ENCODE results near the gene RNF126. TPM values are rescaled to one million over a fixed set of nuclear protein-coding genes. Genes with fewer than 3 reads are reported as not detected.

RNF126 gene
- polyA plus RNA-seq, 1 donor from 2014 or later: 33.7 TPM

- H3K36me3 ChIP-seq (ENCODE audit: insufficient read depth, low read length): no peaks in the 10 kb centered on the region
- H3K4me2 ChIP-seq (ENCODE audit: low read length): no peak overlapping the region
- H4K20me1 ChIP-seq (ENCODE audit: insufficient read depth): no peaks in the 10 kb centered on the region
- no peak overlapping the region for H3K27ac ChIP-seq (ENCODE audit: low read length)
- H3K79me2 ChIP-seq (replicated peaks; ENCODE audit: insufficient read depth, low read length): no peaks in the 10 kb centered on the region
- H3K9me3 ChIP-seq (ENCODE audit: low read length): no peaks in the 10 kb centered on the region
- TF ChIP-seq EP300 (conservative IDR thresholded peaks at IDR 0.05; ENCODE audit: poor library complexity, severe bottlenecking): no peak
- TF ChIP-seq EZH2 (IDR thresholded peaks at IDR 0.05; ENCODE audit: borderline replicate concordance, insufficient read depth, low read length, poor library complexity, severe bottlenecking): no peak
- no peak for TF ChIP-seq CTCF (IDR thresholded peaks at IDR 0.05; ENCODE audit: poor library complexity, severe bottlenecking)
- TF ChIP-seq REST (IDR thresholded peaks at IDR 0.05; ENCODE audit: borderline replicate concordance): no peak
- no peak overlapping the region for H3K9ac ChIP-seq (ENCODE audit: low read length)
- H3K27me3 ChIP-seq (ENCODE audit: insufficient read depth, low read depth, low read length): no peaks in the 10 kb centered on the region
- no peaks in the 10 kb centered on the region for H3K9me2 ChIP-seq (ENCODE audit: insufficient read depth, low read length)
- no peak overlapping the region for H3K4me3 ChIP-seq (ENCODE audit: low read length)
- H3F3A ChIP-seq (ENCODE audit: insufficient read depth, low read length, poor library complexity, severe bottlenecking): no peaks in the 10 kb centered on the region
- H2AFZ ChIP-seq (ENCODE audit: low read depth, low read length): no peak overlapping the region
Measured at GRCh38 chr19:646779-647565, 16.0 kb downstream of the RNF126 start.

- H3F3A ChIP-seq (ENCODE audit: insufficient read depth, low read length, poor library complexity, severe bottlenecking): no peaks in the 10 kb centered on the region
- H3K27me3 ChIP-seq (ENCODE audit: insufficient read depth, low read depth, low read length): no peaks in the 10 kb centered on the region
- no peaks in the 10 kb centered on the region for H3K36me3 ChIP-seq (ENCODE audit: insufficient read depth, low read length)
- no peak overlapping the region for H3K27ac ChIP-seq (ENCODE audit: low read length)
- no peaks in the 10 kb centered on the region for H3K9me2 ChIP-seq (ENCODE audit: insufficient read depth, low read length)
- H3K9ac ChIP-seq (ENCODE audit: low read length): no peak overlapping the region
- no peaks in the 10 kb centered on the region for H3K79me2 ChIP-seq (replicated peaks; ENCODE audit: insufficient read depth, low read length)
- no peak overlapping the region for H2AFZ ChIP-seq (ENCODE audit: low read depth, low read length)
- H4K20me1 ChIP-seq (ENCODE audit: insufficient read depth): no peaks in the 10 kb centered on the region
- no peak overlapping the region for H3K4me2 ChIP-seq (ENCODE audit: low read length)
- no peak overlapping the region for H3K4me3 ChIP-seq (ENCODE audit: low read length)
- no peak for TF ChIP-seq EP300 (conservative IDR thresholded peaks at IDR 0.05; ENCODE audit: poor library complexity, severe bottlenecking)
- no peak for TF ChIP-seq CTCF (IDR thresholded peaks at IDR 0.05; ENCODE audit: poor library complexity, severe bottlenecking)
- no peak for TF ChIP-seq MXI1 (conservative IDR thresholded peaks at IDR 0.05; ENCODE audit: poor library complexity, severe bottlenecking)
- no peak for TF ChIP-seq POLR2AphosphoS5 (IDR thresholded peaks at IDR 0.05)
- no peak for TF ChIP-seq RAD21 (conservative IDR thresholded peaks at IDR 0.05)
- TF ChIP-seq REST (IDR thresholded peaks at IDR 0.05; ENCODE audit: borderline replicate concordance): no peak
- no peak for TF ChIP-seq TAF1 (IDR thresholded peaks at IDR 0.05; ENCODE audit: low read depth)
- no peak for TF ChIP-seq SMC3 (conservative IDR thresholded peaks at IDR 0.05; ENCODE audit: poor library complexity)
- no peak for TF ChIP-seq EZH2 (IDR thresholded peaks at IDR 0.05; ENCODE audit: borderline replicate concordance, insufficient read depth, low read length, poor library complexity, severe bottlenecking)
- no peaks in the 10 kb centered on the region for H3K9me3 ChIP-seq (ENCODE audit: low read length)
Measured at GRCh38 chr19:645912-646778, 16.9 kb downstream of the RNF126 start.

Measured in neural cell (in vitro differentiated cells).